ENCODE measurements around the gene ZC3H10. TPM values are rescaled to one million over a fixed set of nuclear protein-coding genes. Genes with fewer than 3 reads are reported as not detected.
"Not testable (repeated sequence)": the region's sequence is repeated elsewhere in the genome, so short reads cannot be mapped to it uniquely, and the experiment has no call there.

The ZC3H10 gene
- total and polyA plus RNA-seq, 10 donors: 1.5 to 13.6 (median 8.9) TPM

- H3K27ac ChIP-seq: peak overlapping the region in 2 of 8 donors; percentile 4 to 23
- H3K4me3 ChIP-seq: no peak overlapping the region
- no peak for DNase-seq
- WGBS, 5 donors: 90 to 100% (median 96%) methylated on average over 1 of the region's 1 CpG
- H3K27me3 ChIP-seq (replicated peaks in 1 of 7): no peaks in the 10 kb centered on the region
- no peaks in the 10 kb centered on the region for H3K9me3 ChIP-seq
- intact Hi-C loops (cut with DNase I; ENCODE audit: low total_unique reads): no loop called here
- peaks cover 5 to 61% (median 47%) of the 10 kb centered on the region in 6 donors for H3K36me3 ChIP-seq
- H3K4me1 ChIP-seq: peaks cover 7 to 30% (median 23%) of the 10 kb centered on the region in 6 donors
- TF ChIP-seq POLR2A (IDR thresholded peaks at IDR 0.05): no peak
- no peak for TF ChIP-seq POLR2AphosphoS5 (IDR thresholded peaks at IDR 0.05)
- TF ChIP-seq CTCF (IDR thresholded peaks at IDR 0.05 in 8 of 11, conservative IDR thresholded peaks at IDR 0.05 in 3 of 11): no peak
These were observed 4.0 kb upstream of the ZC3H10 start for GRCh38 chr12:56114084-56114483.

- peak overlapping the region; percentile 84 to 98 (median 94) for H3K27ac ChIP-seq
- peaks cover 15 to 42% (median 34%) of the 10 kb centered on the region in 6 donors for H3K4me1 ChIP-seq
- H3K36me3 ChIP-seq: peaks cover 4 to 52% (median 36%) of the 10 kb centered on the region in 6 donors
- no peaks in the 10 kb centered on the region for H3K27me3 ChIP-seq (replicated peaks in 1 of 7)
- no peaks in the 10 kb centered on the region for H3K9me3 ChIP-seq
- TF ChIP-seq POLR2AphosphoS5 (IDR thresholded peaks at IDR 0.05) (no peak), CTCF (IDR thresholded peaks at IDR 0.05 in 8 of 11, conservative IDR thresholded peaks at IDR 0.05 in 3 of 11) (no peak), POLR2A (IDR thresholded peaks at IDR 0.05) (no peak)
- intact Hi-C loops (cut with DNase I; ENCODE audit: low total_unique reads): no loop called here
- H3K4me3 ChIP-seq: peak overlapping the region; percentile 56 to 80 (median 74)
- no peak for DNase-seq
- WGBS, 5 donors: 53 to 66% (median 61%) methylated on average over 10 of the region's 10 CpGs
These were observed 2.7 kb upstream of the ZC3H10 start for GRCh38 chr12:56115329-56115728.

GRCh38 chr12:56116267-56117081 is 1.6 kb upstream of the ZC3H10 start, which contains the start of gene RPL41:
Gene RPL41, plus strand, starts transcription at chr12:56116633.
- Histone ChIP-seq H3K9me3 (no peaks in the 10 kb centered on the region), H3K36me3 (peaks cover 0 to 52% (median 35%) of the 10 kb centered on the region in 6 donors), H3K27me3 (replicated peaks in 1 of 7) (no peaks in the 10 kb centered on the region), H3K27ac (peak within 1 kb of the TSS; percentile 84 to 98 (median 94)), H3K4me1 (peaks cover 15 to 54% (median 40%) of the 10 kb centered on the region in 6 donors), H3K4me3 (peak within 1 kb of the TSS; percentile 56 to 80 (median 74))
- intact Hi-C loops (cut with DNase I; ENCODE audit: low total_unique reads): no loop called here
- 0 to 1% (median 0%) methylated on average over 34 of the region's 34 CpGs for WGBS, 5 donors
- DNase-seq: peak; percentile 96
- TF ChIP-seq CTCF (IDR thresholded peaks at IDR 0.05 in 8 of 11, conservative IDR thresholded peaks at IDR 0.05 in 3 of 11) (peak in 1 of 11 experiments; percentile 24), POLR2A (IDR thresholded peaks at IDR 0.05) (peak; percentile 71 to 94 (median 93)), POLR2AphosphoS5 (IDR thresholded peaks at IDR 0.05) (peak; percentile 68 to 99 (median 94))

- WGBS, 5 donors: 3 to 5% (median 4%) methylated on average over 12 to 16 of the region's 16 CpGs
- peaks cover 0 to 52% (median 34%) of the 10 kb centered on the region in 6 donors for H3K36me3 ChIP-seq
- peak overlapping the region; percentile 56 to 80 (median 74) for H3K4me3 ChIP-seq
- H3K4me1 ChIP-seq: peaks cover 15 to 61% (median 41%) of the 10 kb centered on the region in 6 donors
- H3K9me3 ChIP-seq; intact Hi-C loops (cut with DNase I; ENCODE audit: low total_unique reads); H3K27me3 ChIP-seq (replicated peaks in 1 of 7); DNase-seq: not testable (repeated sequence)
- H3K27ac ChIP-seq: peak overlapping the region; percentile 91 to 98 (median 95)
These were observed 872 bp upstream of the ZC3H10 start for GRCh38 chr12:56117082-56117706.
